GM18907 (cell line): Measurements from ENCODE around the gene PCP4L1.
"Not testable (repeated sequence)": the region's sequence is repeated elsewhere in the genome, so short reads cannot be mapped to it uniquely, and the experiment has no call there.

Source experiments
- ATAC-seq: cut with Tn5 transposase; IDR thresholded peaks from one replicate; pipeline ENCODE4 v1.9.1; 2021; ENCODE audit warnings: mild to moderate bottlenecking, moderate library complexity; ENCODE audit not compliant: unreplicated experiment

The PCP4L1 gene

DNA sequence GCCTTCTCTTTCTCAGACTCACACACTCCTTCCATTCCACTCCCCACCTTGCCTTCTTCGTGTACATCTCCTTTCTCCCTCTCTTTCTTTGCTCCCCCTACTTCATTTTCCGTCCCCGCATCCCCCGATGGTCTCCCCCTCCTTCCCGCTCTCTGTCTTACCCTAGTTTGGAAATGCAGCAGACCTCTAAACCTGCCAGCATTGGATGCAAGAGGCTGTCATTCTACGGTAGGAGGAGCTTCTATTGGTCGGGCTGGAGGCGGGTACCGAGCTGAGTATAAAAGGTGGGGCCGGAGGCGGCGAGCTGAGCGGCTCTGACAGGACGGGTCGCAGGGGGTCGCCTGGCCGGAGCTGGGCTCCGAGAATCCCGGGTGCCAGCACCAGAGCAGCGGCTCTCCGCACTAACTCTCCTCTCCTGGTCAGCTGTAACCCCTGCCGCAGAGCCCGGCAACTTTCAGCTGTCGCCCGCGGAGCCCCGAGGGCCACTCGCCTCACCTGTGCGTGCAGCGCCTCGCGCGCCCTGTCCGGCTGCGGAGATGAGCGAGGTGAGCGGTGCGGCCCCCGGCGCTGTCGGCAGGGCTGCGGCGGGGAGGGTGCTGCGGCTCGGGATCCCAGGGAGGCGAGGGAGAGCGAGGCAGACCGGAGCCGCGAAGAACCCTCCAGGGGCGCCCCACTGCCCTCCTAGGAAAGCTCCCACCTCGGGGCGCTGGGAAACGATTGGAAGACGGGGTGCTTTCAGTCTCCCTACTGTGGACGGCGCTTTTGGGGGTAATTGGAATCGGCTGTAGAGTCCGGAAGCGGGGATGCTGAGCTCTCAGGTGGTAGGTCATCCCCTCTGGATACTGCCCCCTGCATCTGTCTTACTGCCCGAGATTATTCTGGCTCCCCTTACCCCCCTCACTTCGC, at the start of gene PCP4L1:
TSS of gene PCP4L1 (plus strand) at position 307 of the 906 bp plus-strand sequence. CDS start at position 537, 230 bp downstream.
- ATAC-seq, result peak; percentile 62

DNA sequence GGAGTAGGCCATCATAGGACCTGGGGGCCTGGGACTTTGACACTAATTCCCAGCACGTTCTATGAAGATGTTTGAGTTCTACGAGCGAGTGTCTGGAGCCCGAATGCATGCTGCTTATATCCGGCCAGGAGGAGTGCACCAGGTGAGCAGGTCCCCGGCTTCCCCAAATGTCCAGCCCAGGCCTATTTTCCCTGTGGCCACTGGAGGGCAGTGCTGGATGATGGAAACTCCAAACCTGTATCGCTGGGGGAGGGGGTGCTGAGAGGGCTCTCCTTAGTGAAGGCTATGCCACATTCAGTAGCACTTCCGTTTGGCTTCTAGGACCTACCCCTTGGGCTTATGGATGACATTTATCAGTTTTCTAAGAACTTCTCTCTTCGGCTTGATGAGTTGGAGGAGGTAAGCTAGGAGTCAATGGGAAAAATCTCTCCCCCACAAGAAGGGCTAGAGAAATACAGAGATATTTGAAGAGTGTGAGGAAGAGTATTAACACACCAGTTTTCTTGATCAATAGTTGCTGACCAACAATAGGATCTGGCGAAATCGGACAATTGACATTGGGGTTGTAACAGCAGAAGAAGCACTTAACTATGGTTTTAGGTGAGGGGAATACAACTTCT, 48.6 kb upstream of the PCP4L1 start:
- ATAC-seq, result peak; percentile 74

DNA sequence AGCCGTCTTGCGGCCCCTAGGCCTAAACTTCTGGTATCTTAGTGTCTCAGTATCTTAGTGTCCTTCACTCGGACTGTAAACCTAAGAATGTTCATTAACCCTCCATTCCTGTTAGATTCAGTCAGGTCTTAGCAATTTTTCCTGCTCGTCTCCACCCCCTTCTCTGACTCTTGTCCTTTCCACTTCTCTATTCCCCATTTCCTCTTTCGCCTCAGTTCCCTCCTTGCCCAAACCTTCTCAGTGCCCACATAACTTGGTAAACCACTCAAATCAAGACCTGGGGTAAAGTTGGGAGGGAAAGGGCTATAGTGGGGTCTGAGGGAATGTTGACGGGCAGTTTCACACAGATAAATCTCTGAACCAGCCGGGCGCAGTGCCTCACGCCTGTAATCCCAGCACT, 44.2 kb upstream of the PCP4L1 start:
- ATAC-seq, result no peak

DNA sequence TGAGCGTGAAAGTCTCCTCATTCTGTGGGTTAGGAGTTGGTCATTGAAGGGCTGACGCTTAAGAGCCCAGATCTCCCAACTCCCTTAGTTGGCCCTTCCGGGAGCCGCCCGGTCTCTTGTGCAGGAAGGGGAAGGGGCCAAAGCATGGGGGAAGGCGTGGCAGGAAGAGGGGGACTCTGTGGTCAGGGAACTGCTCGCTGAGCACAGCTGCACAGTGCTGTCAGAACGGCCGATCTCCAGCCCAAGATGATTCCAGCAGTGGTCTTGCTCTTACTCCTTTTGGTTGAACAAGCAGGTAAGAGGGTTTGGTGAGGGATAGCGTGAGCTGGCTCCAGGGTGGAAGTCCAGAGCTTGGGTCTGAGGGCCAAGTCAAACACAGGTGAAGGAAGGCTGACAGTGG, 43.5 kb upstream of the PCP4L1 start, which contains the start of gene FCER1G:
TSS of gene FCER1G (plus strand) at position 220 of the 400 bp plus-strand sequence. CDS start at position 247, 27 bp downstream.
- ATAC-seq, result no peak

DNA sequence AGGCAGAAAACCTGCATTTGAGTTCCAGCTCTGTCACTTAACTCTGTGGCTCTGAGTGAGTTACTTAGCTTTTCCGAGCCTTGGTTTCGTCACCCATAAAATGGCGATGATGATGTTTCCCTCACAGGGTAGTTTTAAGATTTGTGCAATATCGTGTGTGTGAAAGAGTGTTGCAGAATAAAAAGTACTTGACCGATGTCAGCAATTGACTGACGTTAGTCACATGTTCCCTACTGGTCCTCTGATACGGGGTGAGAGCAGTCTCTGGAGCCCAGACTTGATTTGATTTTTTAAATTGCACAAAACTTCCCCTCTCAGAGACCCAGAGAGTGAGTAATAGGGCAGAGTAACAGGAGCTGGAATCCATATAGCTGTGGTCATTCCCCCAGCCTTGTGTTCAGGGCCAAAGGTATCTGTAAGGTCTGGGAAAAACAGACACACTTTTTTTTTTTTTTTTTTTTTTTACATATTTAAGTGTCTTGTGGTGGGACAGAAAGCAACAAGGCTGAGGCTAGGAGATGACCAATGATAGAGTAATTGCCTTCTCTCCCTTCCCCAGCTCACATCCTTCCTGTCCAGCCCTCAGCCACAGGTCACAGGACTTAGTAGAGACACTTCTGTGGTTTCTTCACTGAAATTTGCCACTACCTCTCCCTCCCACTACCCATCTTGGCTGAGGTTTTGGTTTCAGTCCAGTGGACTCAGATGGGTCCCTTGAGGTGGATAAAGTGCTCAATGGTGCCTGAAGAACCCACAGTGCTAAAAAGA, 41.4 kb upstream of the PCP4L1 start:
- peak; percentile 84 for ATAC-seq

GRCh38 chr1:161217831-161218230, 40.7 kb upstream of the PCP4L1 start:
- ATAC-seq, result peak; percentile 1

DNA sequence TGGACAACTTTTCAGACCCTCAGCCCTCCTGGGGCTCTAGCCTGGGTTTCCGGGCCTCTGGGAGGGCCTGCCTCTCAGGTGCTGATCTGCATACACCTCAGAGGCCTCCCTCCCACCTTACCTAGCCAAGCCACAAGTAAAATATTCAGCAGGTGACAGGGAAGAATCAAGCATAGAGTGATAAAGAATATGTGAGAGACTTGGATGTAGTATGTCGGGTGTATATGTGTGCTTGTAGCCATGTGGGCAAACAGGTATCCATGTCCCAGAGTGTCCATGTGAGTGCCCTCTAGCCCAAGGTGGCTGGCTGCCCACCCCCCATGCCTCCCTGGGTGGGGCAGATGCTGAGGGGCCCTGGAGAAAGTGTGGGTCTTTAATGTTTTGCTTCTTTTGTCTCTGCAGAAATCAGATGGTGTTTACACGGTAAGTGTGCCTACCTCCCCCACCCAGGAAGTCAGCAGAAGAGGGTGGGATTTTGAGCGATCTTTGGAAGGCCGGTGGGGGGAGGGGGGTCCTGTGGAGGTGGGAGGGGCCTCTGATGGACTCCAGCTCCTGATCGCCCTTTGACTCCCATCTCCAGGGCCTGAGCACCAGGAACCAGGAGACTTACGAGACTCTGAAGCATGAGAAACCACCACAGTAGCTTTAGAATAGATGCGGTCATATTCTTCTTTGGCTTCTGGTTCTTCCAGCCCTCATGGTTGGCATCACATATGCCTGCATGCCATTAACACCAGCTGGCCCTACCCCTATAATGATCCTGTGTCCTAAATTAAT, 40.1 kb upstream of the PCP4L1 start:
- no peak for ATAC-seq

- ATAC-seq, result no peak
These were observed 39.3 kb upstream of the PCP4L1 start for GRCh38 chr1:161219078-161219892.

DNA sequence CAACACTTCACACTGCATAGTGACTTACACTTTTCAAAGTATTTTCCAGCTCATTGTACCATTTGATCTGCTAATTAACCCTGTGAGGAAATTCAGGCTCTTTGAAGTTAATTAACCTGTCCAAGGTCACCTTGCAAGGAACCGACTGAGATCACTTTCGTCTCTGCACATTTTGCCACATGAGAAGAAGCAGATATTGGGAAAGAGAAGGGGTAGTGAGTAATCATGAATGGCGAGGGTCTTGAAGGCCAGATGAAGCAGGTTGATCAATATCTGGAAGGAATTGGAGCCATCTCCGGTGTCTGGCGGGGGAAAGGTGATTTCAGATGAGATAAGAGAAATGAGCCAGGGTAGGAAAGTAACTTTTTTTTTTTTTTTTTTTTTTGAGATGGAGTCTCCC, 38.5 kb upstream of the PCP4L1 start:
- no peak for ATAC-seq

DNA sequence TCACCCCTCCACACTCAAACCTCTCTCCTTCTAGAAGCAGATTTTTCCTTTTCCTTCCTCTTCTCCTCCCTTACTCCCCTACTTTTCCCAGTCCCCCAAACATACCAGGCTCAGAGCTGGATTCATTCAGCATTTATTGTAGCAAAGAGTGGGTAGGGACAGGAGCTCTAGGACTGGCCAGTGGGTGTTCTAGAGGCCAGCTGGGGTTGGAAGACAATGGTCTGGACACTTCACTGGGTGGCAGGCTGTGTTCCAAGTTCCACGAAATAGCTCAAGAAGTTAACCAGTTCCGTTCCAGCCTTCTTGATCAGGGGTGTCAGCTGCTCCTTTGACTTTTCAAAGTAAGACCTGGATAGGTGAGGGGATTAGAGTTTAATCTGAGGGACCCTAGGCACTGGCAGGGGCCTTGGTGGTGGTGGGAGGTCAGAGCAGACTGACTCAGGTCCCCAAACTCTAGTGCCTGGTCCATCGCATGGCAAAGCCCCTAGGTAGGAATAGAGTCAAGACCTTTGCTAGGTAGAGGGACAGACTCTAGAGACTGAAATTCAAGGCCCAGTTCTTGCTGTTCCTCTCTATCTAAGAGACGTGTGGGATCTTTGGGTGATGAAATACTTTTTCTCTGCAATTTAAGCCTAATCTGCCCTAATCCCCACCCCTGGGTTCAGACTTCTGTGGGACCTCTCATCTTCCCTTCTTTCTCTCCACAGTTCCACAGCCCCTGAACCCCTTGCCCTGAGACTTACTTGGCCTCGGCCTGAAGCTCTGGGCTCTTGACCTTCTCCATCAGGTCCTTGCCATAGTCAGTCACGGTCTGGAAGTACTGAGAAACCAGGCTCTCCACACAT, 36.1 kb upstream of the PCP4L1 start:
- ATAC-seq, result no peak

- ATAC-seq, result no peak
These were observed 34.5 kb upstream of the PCP4L1 start for GRCh38 chr1:161223805-161224694.

DNA sequence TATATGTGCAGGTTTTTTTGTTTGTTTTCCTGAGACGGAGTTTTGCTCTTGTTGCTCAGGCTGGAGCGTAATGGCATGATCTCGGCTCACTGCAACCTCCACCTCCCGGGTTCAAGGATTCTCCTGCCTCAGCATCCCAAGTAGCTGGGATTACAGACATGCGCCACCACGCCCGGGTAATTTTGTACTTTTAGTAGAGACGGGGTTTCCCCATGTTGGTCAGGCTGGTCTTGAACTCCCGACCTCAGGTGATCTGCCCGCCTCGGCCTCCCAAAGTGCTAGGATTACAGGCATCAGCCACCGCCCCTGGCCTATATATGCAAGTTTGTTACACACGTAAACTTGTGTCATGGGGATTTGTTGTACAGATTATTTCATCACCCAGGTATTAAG, 33.9 kb upstream of the PCP4L1 start:
- not testable (repeated sequence) for ATAC-seq

DNA sequence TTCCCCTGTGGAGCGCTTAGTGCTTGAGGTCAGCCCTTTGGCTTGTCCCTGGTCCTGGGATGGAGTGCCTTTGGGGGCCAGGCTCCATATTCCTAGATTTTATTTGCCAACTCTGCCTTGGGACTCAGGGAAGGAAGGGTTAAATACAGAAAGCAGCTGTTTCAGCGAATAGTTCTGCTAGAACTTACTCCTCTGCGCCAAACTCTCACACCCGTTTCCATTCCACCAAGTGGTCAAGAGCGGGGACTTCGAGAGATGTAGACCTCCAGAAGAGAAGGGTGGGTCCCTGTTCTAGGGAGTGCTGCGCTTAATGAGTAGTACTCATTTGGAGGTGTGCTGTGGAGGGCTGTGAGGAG, 33.4 kb upstream of the PCP4L1 start:
- no peak for ATAC-seq

DNA sequence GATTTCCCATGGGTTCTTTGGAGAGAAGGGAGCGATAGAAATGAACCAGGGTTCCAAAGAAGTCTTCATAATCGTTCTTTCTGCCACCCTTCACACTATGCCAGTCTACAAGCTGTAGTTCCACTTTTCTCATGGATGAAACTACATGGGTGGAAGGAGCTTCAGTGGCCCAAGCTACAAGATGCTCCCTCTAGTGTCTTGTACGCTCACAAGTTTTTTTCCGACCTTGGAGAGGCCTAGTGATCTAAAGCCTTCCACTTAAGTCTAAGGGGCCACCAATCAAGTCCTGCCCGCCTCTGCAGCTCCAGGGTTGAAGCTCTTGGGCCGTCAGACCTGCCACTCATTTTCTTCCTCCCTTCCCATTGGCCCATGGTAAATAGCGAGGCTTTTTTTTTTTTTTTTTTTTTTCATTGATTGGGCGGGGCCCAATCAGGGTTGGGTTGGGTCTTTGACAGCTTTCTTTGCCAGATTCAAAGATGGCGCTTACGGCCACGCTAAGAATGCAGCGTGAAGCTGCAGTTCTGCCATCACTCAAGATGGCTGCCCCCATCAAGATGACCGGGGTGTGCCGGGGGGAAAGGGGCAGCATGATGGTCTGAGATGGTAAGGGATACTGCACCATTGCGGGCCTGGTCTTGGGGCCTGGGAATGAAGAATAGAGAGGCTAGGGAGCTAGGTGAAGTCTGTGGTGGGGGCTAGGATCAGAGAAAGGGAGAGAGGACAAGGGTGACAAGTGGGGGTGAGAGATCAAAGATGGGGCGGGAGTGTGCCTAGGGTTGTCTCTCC, 32.8 kb upstream of the PCP4L1 start, which contains the start of gene TOMM40L:
TSS of gene TOMM40L (plus strand) at position 527 of the 786 bp plus-strand sequence. CDS start 430 bp downstream, outside the sequence.
- ATAC-seq, result peak; percentile 93

DNA sequence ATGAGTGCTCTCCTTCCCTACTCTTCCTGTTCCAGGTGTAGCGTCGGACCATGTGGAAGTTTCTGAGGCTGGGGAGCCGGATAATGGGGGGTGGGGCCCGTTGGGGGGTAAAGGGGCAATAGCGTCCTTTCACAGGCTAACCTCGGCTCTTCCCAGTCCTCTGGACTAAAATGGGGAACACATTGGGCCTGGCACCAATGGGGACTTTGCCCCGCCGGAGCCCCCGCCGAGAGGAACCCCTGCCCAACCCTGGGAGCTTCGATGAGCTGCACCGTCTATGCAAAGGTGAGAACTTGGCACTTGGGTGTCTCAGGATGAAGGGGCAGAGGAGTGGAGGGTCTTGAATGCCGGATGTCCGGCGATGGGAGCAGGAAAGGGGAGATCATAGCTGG, 32.2 kb upstream of the PCP4L1 start:
- no peak for ATAC-seq

DNA sequence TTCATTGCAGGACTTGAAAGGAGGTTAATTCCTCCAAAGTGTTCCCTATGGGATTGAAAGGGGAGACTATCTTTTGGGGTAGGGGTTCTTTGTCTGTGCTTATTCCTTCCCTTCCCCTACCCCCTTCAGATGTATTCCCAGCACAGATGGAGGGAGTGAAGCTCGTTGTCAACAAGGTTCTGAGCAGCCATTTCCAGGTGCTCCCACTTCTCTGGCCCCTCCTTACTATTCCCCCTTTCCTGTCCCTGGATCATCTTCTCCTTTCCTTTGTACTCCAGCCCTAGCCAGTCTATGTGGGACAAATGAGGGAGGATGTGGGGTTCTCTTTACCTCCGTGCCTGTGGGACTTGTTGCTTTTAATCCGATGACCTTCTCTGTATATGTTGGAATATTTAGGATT, 31.8 kb upstream of the PCP4L1 start:
- ATAC-seq, result no peak
